IPS DF 6.9 (cell line): ENCODE data around the gene ECEL1.

Experiments
- DNase-seq: peaks from one replicate; pipeline ENCODE4 v3.0.0-alpha.2; 2013; ENCODE audit warnings: low read depth, low spot score
- H3K27ac ChIP-seq: one replicate; pipeline ENCODE4 v1.5.1; 2013; ENCODE audit warnings: low read length, control low read depth
- H3K27me3 ChIP-seq: 2 replicates; pipeline ENCODE4 v1.6.1; 2013; ENCODE audit warnings: mild to moderate bottlenecking, low read length; ENCODE audit not compliant: control insufficient read depth, insufficient read depth
- H3K36me3 ChIP-seq: 2 replicates; pipeline ENCODE4 v1.6.1; 2013; ENCODE audit warnings: low read length; ENCODE audit not compliant: control insufficient read depth, insufficient read depth
- H3K4me1 ChIP-seq: 2 replicates; pipeline ENCODE4 v1.6.1; 2013; ENCODE audit warnings: low read length; ENCODE audit not compliant: control insufficient read depth, insufficient read depth
- H3K4me3 ChIP-seq: 2 replicates; pipeline ENCODE4 v1.5.1; 2013; ENCODE audit warnings: mild to moderate bottlenecking, low read length
- H3K9me3 ChIP-seq: 2 replicates; pipeline ENCODE4 v1.6.1; 2013; ENCODE audit warnings: low read length, inconsistent platforms; ENCODE audit not compliant: control insufficient read depth, insufficient read depth
- WGBS: extraction: QIAGEN DNeasy Blood & Tissue Kit; methylation state at CpG from one replicate; pipeline ENCODE4 v1.1.7; 2013; ENCODE audit warnings: mixed read lengths, missing lambda C conversion rate; ENCODE audit not compliant: insufficient read length, insufficient coverage; 5-methylcytosine and 5-hydroxymethylcytosine counted together

Gene ECEL1

GRCh38 chr2:232529806-232530547 is 42.3 kb upstream of the ECEL1 start:
- no peak for DNase-seq
- H3K27ac ChIP-seq, result no peak overlapping the region
- no peaks in the 10 kb centered on the region for H3K36me3 ChIP-seq
- H3K4me1 ChIP-seq, result peaks cover 4% of the 10 kb centered on the region; the same call in 1 of the 2 replicates
- no peaks in the 10 kb centered on the region for H3K9me3 ChIP-seq
- WGBS, result no CpG with 5 or more reads among the region's 17 CpGs
- H3K4me3 ChIP-seq, result no peak overlapping the region
- H3K27me3 ChIP-seq, result no peaks in the 10 kb centered on the region

- DNase-seq, result no peak
- H3K27ac ChIP-seq, result no peak overlapping the region
- H3K4me3 ChIP-seq, result no peak overlapping the region
- no peaks in the 10 kb centered on the region for H3K36me3 ChIP-seq
- no peaks in the 10 kb centered on the region; the same call in 1 of the 2 replicates for H3K27me3 ChIP-seq
- no CpG with 5 or more reads among the region's 11 CpGs for WGBS
- H3K9me3 ChIP-seq, result no peaks in the 10 kb centered on the region
- peaks cover 4% of the 10 kb centered on the region; the same call in 1 of the 2 replicates for H3K4me1 ChIP-seq
Observed at GRCh38 chr2:232528746-232529460, 41.3 kb upstream of the ECEL1 start.

- Histone ChIP-seq H3K36me3 (no peaks in the 10 kb centered on the region), H3K27me3 (peaks cover 9% of the 10 kb centered on the region), H3K27ac (no peak overlapping the region), H3K4me1 (peaks cover 4% of the 10 kb centered on the region; the same call in 1 of the 2 replicates), H3K4me3 (no peak overlapping the region), H3K9me3 (no peaks in the 10 kb centered on the region)
- no peak for DNase-seq
- WGBS, result no CpG with 5 or more reads among the region's 6 CpGs
Observed at GRCh38 chr2:232527905-232528470, 40.4 kb upstream of the ECEL1 start.

- no peak for DNase-seq
Observed at GRCh38 chr2:232526372-232526941, 38.8 kb upstream of the ECEL1 start.

GRCh38 chr2:232525791-232526371 is 38.2 kb upstream of the ECEL1 start, which contains the start of gene CHRND:
Gene CHRND, plus strand, starts transcription at chr2:232526160. Its CDS starts 56 bp downstream, at chr2:232526216.
- peaks cover 7% of the 10 kb centered on the region; the same call in 1 of the 2 replicates for H3K4me1 ChIP-seq
- H3K4me3 ChIP-seq, result no peak within 1 kb of the TSS
- no peak within 1 kb of the TSS for H3K27ac ChIP-seq
- no peak for DNase-seq
- no CpG with 5 or more reads among the region's 18 CpGs for WGBS
- H3K9me3 ChIP-seq, result no peaks in the 10 kb centered on the region
- peaks cover 16% of the 10 kb centered on the region for H3K27me3 ChIP-seq
- no peaks in the 10 kb centered on the region for H3K36me3 ChIP-seq

More at GRCh38 chr2:232526372-232526941, 38.8 kb upstream of the ECEL1 start:
- Histone ChIP-seq H3K4me3 (no peak overlapping the region), H3K9me3 (no peaks in the 10 kb centered on the region), H3K27me3 (peaks cover 16% of the 10 kb centered on the region), H3K4me1 (peaks cover 7% of the 10 kb centered on the region; the same call in 1 of the 2 replicates), H3K36me3 (no peaks in the 10 kb centered on the region), H3K27ac (no peak overlapping the region)
- no CpG with 5 or more reads among the region's 13 CpGs for WGBS

- no peaks in the 10 kb centered on the region for H3K9me3 ChIP-seq
- H3K27me3 ChIP-seq, result peaks cover 16% of the 10 kb centered on the region
- H3K4me1 ChIP-seq, result peaks cover 7% of the 10 kb centered on the region; the same call in 1 of the 2 replicates
- DNase-seq, result no peak
- WGBS, result no CpG with 5 or more reads among the region's 14 CpGs
- H3K36me3 ChIP-seq, result no peaks in the 10 kb centered on the region
- H3K4me3 ChIP-seq, result no peak overlapping the region
- no peak overlapping the region for H3K27ac ChIP-seq
Observed at GRCh38 chr2:232525199-232525598, 37.6 kb upstream of the ECEL1 start.

- Histone ChIP-seq H3K9me3 (no peaks in the 10 kb centered on the region), H3K36me3 (no peaks in the 10 kb centered on the region), H3K4me3 (no peak overlapping the region), H3K4me1 (peaks cover 6% of the 10 kb centered on the region; the same call in 1 of the 2 replicates), H3K27me3 (peaks cover 16% of the 10 kb centered on the region), H3K27ac (no peak overlapping the region)
- DNase-seq, result no peak
- no CpG with 5 or more reads among the region's 6 CpGs for WGBS
Observed at GRCh38 chr2:232524771-232525170, 37.1 kb upstream of the ECEL1 start.

GRCh38 chr2:232523682-232524597 is 36.3 kb upstream of the ECEL1 start:
- no CpG with 5 or more reads among the region's 75 CpGs for WGBS
- Histone ChIP-seq H3K9me3 (no peaks in the 10 kb centered on the region), H3K4me3 (peak overlapping the region; percentile 33; the same call in 1 of the 2 replicates), H3K27me3 (peaks cover 16% of the 10 kb centered on the region), H3K36me3 (no peaks in the 10 kb centered on the region), H3K27ac (no peak overlapping the region), H3K4me1 (peaks cover 6% of the 10 kb centered on the region; the same call in 1 of the 2 replicates)
- DNase-seq, result no peak

GRCh38 chr2:232523402-232523681 is 35.7 kb upstream of the ECEL1 start:
- DNase-seq, result no peak
- no peaks in the 10 kb centered on the region for H3K36me3 ChIP-seq
- no peaks in the 10 kb centered on the region for H3K9me3 ChIP-seq
- WGBS, result no CpG with 5 or more reads among the region's 16 CpGs
- H3K27ac ChIP-seq, result no peak overlapping the region
- peaks cover 6% of the 10 kb centered on the region; the same call in 1 of the 2 replicates for H3K4me1 ChIP-seq
- peak overlapping the region; percentile 33; the same call in 1 of the 2 replicates for H3K4me3 ChIP-seq
- H3K27me3 ChIP-seq, result peaks cover 16% of the 10 kb centered on the region
